Right lobe of liver (tissue), 4 donors: ENCODE measurements around the gene BRD4.

Experiments used
- CTCF ChIP-seq, 4 donors: fragments of 200-600 bp in 3 of 4; fragments of 450-650 bp in 1 of 4; IDR thresholded peaks; one replicate each; pipeline versions ENCODE4 v1.5.1 to v1.8.0; 2016 to 2022; ENCODE audit warnings: antibody characterized with exemption in 4 of 4, mild to moderate bottlenecking in 2 of 4
- POLR2A ChIP-seq: fragments of 450-650 bp; IDR thresholded peaks from one replicate; pipeline ENCODE4 v1.6.1; 2017; ENCODE audit warnings: antibody characterized with exemption, mild to moderate bottlenecking
- donor health status: DM: no; HTN: no; CAD: no.
- donor health status: DM: no; HTN: no; CAD: no.
- donor health status: DM: no; HTN: yes; CAD: no.

DNA sequence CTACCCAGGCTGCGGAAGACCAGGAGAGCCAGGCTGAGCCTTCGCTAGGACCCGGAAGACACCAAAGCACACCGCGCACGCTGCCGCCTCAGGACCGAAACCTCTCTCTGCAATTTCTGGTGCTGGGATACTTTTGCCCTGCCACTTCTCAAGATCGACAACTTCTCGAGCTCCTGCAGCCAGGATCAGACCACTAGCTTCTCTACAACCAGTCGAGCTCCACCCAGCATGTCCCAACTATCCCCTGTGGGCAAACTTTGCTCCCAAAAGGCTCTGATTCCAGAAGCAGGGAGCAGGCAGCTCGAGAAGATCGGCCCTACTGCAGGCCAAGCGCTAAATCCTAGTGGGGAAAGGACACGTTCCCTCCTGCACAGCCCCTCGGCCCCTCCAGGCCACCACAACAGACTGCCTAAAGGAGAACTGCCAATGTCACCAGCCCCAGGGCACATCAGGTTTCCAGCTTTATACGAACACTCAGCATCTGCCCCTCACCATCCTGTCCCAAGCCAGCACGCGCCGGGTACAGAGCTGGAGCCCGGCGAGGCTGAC lies 46.3 kb upstream of the BRD4 start:
- TF ChIP-seq POLR2A: no peak
- no peak for TF ChIP-seq CTCF (IDR thresholded peaks at IDR 0.05)
